Gastrocnemius medialis (tissue), 4 donors: ENCODE data around the gene DIO3.

ENCODE experiments used
- POLR2A ChIP-seq, 2 donors: fragments of 450-650 bp; IDR thresholded peaks; one replicate each; pipeline ENCODE4 v1.6.1; 2017; ENCODE audit warnings: antibody characterized with exemption in 2 of 2, mild to moderate bottlenecking in 2 of 2, moderate library complexity in 2 of 2
- TF ChIP-seq, protein P1 (sequence below), 5 experiments: fragments of 450-650 bp in 3 of 5; fragments of 200-600 bp in 2 of 5; sonication (generic) in 2 of 5; IDR thresholded peaks in 4 of 5; conservative IDR thresholded peaks in 1 of 5; 1 replicate in 4 of 5; 2 replicates in 1 of 5; pipeline ENCODE4 v1.5.1; 2016 to 2019; ENCODE audit warnings: antibody characterized with exemption in 5 of 5, mild to moderate bottlenecking in 3 of 5, moderate library complexity in 3 of 5

DNA sequence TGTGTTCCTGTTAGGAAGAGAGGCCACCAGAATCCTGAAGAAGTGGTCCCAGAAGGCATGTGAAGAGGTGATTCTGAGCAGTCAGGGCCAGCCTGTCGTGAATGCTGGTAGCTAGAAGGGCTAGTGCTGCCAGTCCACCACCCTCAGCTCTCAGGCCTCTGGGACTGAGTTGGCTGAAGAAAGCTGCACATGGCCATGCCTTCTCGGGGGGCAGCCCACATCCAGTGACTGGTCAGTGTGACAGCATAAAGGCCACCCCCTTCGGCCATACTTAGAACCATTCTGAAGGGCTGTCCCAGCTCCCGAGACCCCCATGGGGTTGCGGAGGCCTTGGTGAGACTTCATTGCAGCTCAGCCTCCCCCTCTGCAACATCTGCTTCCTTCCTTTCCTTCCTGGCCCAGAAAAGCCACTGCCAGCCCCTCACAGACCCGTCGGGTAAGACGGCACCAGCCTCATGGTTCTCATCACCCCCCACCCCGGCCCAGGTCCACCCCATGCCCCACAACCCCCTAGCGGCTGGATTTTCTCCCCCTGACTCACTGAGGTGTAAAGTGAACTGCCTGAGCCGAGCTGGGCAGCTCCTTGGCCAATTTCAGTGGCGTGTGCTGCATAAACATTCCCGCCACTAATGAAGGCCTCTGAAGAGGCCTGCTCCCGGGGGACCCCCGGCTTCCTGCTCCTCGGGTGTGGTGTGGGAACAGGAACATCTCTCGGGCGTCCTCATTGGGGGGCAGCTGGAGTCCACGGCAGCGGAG lies 49.5 kb upstream of the DIO3 start:
- TF ChIP-seq POLR2A (IDR thresholded peaks at IDR 0.05) = no peak
- TF ChIP-seq, protein P1, sequence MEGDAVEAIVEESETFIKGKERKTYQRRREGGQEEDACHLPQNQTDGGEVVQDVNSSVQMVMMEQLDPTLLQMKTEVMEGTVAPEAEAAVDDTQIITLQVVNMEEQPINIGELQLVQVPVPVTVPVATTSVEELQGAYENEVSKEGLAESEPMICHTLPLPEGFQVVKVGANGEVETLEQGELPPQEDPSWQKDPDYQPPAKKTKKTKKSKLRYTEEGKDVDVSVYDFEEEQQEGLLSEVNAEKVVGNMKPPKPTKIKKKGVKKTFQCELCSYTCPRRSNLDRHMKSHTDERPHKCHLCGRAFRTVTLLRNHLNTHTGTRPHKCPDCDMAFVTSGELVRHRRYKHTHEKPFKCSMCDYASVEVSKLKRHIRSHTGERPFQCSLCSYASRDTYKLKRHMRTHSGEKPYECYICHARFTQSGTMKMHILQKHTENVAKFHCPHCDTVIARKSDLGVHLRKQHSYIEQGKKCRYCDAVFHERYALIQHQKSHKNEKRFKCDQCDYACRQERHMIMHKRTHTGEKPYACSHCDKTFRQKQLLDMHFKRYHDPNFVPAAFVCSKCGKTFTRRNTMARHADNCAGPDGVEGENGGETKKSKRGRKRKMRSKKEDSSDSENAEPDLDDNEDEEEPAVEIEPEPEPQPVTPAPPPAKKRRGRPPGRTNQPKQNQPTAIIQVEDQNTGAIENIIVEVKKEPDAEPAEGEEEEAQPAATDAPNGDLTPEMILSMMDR (IDR thresholded peaks at IDR 0.05 in 4 of 5, conservative IDR thresholded peaks at IDR 0.05 in 1 of 5) = no peak
